HG02759 (cell line): ENCODE data around the gene SETD2.
A peak's percentile ranks its signal among the peaks of the same experiment; 100 is the strongest.
"Not testable (repeated sequence)": the region's sequence is repeated elsewhere in the genome, so short reads cannot be mapped to it uniquely, and the experiment has no call there.

ENCODE experiments used
- ATAC-seq: cut with Tn5 transposase; IDR thresholded peaks from one replicate; pipeline ENCODE4 v1.9.1; 2021; ENCODE audit warnings: mild to moderate bottlenecking, moderate library complexity; ENCODE audit not compliant: unreplicated experiment

The SETD2 gene

GRCh38 chr3:47036145-47036544 is 127.8 kb downstream of the SETD2 start:
- no peak for ATAC-seq

- no peak for ATAC-seq
Observed at GRCh38 chr3:47035645-47036044, 128.3 kb downstream of the SETD2 start.

DNA sequence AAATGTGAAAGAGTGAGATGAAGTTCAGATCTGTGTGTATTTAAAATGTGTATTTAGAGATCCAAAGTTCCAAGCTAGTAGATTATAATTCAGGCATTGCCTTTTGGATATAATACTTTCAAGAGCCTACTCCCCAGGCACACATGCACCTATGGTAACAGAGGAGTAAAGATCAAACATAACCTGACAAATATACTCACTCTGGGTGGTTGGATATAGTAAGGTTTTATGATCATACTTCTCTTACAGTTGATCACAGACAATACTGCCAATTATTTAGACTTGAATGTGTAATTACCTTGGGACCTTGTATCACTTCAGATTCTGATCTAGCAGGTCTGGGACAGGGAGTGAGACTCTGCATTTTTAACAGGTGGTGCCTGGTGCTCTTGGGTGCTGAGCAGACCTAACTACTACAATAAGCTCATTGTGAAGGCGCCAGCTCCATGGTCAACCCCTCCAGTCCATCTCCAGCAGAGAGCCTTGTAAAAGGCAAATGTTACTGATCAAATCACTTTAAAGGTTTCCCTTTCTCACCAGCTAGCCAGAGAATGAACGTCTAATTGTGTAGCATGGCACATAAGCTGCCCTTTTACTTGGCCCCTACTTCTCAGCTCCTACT is 128.9 kb downstream of the SETD2 start:
- no peak for ATAC-seq

GRCh38 chr3:47031041-47031440 is 132.9 kb downstream of the SETD2 start:
- ATAC-seq, result not testable (repeated sequence)

DNA sequence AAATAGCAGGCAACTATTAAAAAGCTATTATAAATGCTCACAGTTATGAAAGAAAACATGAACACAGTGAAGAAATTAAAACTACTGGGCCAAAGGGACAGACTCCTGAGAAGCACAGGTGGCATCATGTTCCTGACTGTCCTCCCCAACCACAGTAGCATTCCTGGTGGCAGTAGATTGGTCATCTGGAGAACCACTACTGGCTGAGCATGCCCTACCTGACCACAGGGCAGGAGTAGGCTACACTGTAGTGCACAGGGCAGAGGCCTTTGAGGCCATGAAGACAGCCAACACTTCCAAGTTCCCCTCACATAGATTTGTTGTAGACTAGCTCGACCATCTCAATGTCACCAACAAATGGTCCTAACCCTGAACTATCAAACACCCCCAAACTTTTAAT is 135.2 kb downstream of the SETD2 start:
- ATAC-seq, result no peak

GRCh38 chr3:47028146-47028545 is 135.8 kb downstream of the SETD2 start:
- ATAC-seq, result no peak

DNA sequence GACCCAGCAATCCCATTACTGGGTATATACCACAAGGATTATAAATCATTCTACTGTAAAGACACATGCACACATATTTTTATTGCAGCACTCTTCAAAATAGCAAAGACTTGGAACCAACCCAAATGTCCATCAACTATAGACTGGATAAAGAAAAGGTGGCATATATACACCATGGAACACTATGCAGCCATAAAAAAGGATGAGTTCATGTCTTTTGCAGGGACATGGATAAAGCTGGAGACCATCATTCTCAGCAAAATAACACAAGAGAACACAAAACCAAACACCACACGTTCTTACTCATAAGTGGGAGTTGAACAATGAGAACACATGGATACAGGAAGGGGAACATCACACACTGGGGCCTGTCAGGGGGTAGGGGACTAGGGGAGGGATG is 137.5 kb downstream of the SETD2 start:
- ATAC-seq, result not testable (repeated sequence)

- ATAC-seq, result no peak
Observed at GRCh38 chr3:47024932-47025331, 139.0 kb downstream of the SETD2 start.

DNA sequence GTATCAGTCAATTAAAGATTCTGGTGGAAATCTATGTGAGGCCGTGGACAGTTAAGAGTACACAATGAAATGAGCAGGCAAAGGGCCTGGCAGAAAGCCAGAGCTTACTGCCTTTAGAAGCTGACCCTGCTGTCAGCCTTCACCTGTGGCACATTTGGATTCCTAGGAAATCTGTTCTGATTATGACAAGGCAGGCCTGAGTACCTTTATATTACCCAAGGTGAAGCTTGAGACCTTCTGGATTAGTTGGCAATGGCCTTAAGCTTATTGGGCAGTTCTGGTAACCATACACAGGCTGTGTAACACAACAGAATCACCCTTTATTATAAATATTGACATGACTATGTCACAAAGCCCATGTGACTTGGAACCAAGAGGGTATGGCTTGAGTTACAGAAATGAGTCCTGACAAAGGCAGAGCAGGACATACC is 141.3 kb downstream of the SETD2 start:
- no peak for ATAC-seq

- no peak for ATAC-seq
Observed at GRCh38 chr3:47020311-47020710, 143.6 kb downstream of the SETD2 start.

DNA sequence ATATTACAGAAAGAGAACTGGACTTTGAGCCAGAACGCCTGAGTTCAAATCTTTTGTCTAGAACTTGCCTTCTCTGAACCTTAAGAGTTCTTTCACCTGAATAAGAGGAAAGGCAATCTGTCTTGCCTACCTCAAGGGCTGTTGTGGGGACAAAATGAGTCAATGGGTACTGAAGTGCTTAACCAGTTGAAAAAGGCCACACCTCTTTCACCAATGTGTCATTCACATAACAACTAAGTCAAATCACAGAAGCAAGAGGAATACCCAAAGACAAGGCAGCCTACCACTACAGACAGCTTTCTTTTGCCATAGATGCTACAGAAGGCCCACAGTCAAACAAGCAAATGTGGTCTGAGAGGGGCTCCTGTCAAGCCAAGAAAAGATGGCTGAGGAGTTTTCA is 144.7 kb downstream of the SETD2 start:
- ATAC-seq, result peak; percentile 68

DNA sequence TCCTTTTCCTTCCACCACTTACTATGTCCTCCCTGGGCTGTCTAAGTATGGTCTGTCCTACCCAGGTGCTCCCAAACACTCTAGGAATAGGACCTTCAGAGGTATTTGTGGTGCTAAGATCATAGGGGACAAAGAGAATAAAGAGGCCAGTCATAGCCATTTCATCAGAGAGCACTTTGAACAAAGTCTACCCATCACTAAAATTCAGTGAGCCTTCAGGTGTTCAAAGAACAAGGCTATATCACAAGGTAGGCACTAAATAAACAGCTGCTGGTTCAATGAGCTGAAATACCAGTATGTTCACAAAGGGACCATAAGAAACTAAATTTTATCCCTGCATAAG is 145.7 kb downstream of the SETD2 start:
- no peak for ATAC-seq

DNA sequence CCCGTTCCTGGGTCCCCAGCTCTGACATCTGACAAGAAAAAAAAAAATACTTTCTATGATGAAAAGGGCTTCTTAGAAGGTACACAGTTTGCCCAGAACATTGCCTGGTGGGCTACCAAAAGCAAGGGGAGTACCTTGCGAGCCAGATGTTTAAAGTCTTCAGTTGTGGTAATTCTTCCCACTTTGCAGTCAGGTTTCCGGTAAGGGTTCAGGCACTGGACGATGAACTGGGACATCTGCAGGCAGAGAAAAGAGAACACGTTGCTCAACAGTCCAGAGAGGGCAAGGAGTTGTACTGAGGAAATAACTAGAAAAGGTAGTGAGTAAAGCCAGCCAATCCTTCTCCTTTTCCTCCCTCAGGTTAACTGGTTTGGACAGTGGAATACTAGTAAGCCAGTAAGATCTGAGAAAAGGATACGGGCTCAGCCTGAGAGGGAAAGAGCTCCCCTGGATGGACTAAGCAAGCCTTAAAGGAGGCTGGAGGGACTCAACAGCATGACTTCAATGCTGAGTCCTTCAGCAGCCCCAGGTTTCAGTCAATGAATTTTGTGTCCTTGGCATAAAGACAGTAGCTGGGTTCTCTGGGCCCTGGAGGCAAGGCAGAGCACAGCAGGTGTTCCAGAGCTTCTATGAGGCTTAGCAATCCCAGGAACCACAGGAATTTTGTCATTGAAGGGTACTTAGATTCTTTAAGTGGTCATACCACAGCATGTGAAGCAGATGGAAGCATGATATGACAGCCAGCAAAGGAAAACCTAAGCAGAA is 146.2 kb downstream of the SETD2 start:
- no peak for ATAC-seq

- peak; percentile 50 for ATAC-seq
Observed at GRCh38 chr3:47016934-47017435, 146.9 kb downstream of the SETD2 start.

DNA sequence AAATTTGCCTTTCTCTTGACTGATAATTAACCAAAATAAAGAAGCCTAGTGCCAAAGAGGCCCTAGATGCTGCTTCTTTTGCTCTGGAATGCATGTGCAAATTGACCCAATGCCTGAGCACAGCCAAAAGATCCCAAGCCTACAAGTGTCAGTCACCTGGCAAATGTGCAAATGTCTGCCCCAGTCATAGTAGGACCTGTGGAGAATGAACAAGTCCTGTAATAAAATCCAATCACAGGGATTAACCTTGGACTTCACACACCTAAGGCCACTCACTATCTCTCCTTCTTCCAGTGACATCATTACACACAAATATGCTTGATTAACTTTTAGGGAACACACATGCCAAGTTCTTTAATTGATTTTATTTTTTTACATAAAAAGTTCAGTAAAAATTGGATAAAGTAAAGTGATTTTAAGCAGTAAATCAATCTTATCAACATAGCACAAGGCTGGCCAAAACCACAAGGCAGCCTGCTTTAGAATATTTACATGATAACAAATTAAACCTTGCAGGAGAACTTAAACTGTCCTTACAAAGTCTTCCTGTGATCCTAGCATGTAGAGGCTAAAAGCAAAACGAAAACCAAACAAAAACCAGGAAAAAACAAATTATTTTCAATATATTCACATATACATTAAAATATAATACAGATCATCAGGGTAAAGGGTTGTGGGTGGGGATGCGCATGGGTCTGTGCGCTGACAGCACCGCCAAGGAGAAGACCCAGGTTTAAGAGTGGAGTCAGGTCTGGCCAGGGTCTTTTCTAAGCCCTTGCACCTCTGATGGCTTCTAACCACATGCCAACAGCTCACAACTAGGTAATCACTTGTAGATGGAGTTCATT is 147.6 kb downstream of the SETD2 start:
- ATAC-seq, result no peak

DNA sequence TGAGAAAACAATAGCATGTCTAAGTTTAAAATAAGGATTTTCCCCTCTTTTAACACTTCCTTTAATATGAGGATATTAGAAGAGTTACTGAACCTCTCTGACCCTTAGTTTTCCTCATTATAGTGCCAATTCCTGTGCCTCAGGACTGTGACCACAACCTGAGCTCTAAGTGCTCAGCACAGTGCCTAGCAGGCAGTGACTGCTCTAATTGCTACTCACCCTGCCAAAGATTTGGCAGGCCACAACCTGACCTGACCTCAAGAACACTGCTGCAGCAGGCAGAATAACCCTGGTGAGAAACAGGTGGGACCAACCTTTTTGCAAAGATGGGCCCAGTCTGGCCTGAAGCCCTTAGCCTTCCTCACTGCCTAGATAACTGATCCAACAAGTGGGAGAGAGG is 148.8 kb downstream of the SETD2 start:
- no peak for ATAC-seq

GRCh38 chr3:47014036-47014435 is 149.9 kb downstream of the SETD2 start:
- no peak for ATAC-seq

DNA sequence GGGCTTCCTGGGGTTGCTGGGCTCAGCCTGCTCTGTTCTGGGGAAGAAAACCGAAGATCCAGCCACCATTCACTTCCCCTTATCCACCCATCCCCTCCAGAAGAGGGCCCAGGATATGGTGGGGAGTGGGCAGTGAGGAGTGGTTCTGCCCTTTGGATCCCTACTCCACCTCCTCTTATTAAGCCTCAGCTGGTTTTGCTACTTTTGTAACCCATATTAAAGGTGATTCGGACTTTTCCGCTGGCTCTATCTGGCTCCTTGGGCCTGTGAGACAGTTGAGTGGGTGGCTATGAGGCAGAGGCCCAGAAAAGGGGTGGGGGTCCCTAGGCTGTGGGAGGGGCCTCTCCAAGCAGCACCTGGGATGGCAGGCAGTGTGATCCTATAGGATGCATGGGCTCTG is 150.7 kb downstream of the SETD2 start:
- ATAC-seq, result no peak

GRCh38 chr3:47012342-47013230 is 151.3 kb downstream of the SETD2 start:
- ATAC-seq, result no peak

- no peak for ATAC-seq
Observed at GRCh38 chr3:47011371-47011770, 152.5 kb downstream of the SETD2 start.

GRCh38 chr3:47010910-47011309 is 153.0 kb downstream of the SETD2 start:
- no peak for ATAC-seq
